Fibroblast of lung (primary cell): ENCODE data around the gene ITCH. TPM values are rescaled to one million over a fixed set of nuclear protein-coding genes. Genes with fewer than 3 reads are reported as not detected.

Experiments used
- DNase-seq, 2 donors: peaks; one replicate each; pipeline versions ENCODE4 v3.0.0 to v3.0.0-alpha.2; 2010; ENCODE audit warnings: low read depth in 2 of 2
- H2AFZ ChIP-seq: 2 replicates; pipeline ENCODE4 v1.5.1; 2012; ENCODE audit warnings: low read length, control low read depth, inconsistent platforms
- H3K27ac ChIP-seq: 2 replicates; pipeline ENCODE4 v1.5.1; 2011; ENCODE audit warnings: low read length, control low read depth; ENCODE audit not compliant: insufficient read depth
- H3K27me3 ChIP-seq: 2 replicates; pipeline ENCODE4 v1.5.1; 2011; ENCODE audit warnings: mild to moderate bottlenecking, low read length; ENCODE audit not compliant: control insufficient read depth, insufficient read depth
- H3K36me3 ChIP-seq: 2 replicates; pipeline ENCODE4 v1.5.1; 2011; ENCODE audit warnings: low read length; ENCODE audit not compliant: control insufficient read depth, insufficient read depth
- H3K4me1 ChIP-seq: 2 replicates; pipeline ENCODE4 v1.5.1; 2011; ENCODE audit warnings: low read length; ENCODE audit not compliant: control insufficient read depth, insufficient read depth; ENCODE audit errors: extremely low read depth
- H3K4me2 ChIP-seq: 2 replicates; pipeline ENCODE4 v1.5.1; 2011; ENCODE audit warnings: low read length, control low read depth; ENCODE audit not compliant: insufficient read depth; ENCODE audit errors: extremely low read depth
- H3K4me3 ChIP-seq, 4 experiments: fragments of 200-600 bp in 1 of 4; sonication (generic) in 1 of 4; replicated peaks in 1 of 4; 2 replicates each; pipeline ENCODE4 v1.5.1; 2011 to 2016; ENCODE audit warnings: low read length in 4 of 4, low read depth in 3 of 4, mild to moderate bottlenecking in 3 of 4, control low read depth in 2 of 4, inconsistent platforms in 1 of 4, mixed read lengths in 1 of 4; ENCODE audit not compliant: insufficient read depth in 1 of 4; ENCODE audit errors: control extremely low read depth in 1 of 4
- H3K79me2 ChIP-seq: 2 replicates; pipeline ENCODE4 v1.5.1; 2012; ENCODE audit warnings: mild to moderate bottlenecking, low read length, inconsistent platforms; ENCODE audit not compliant: control insufficient read depth, insufficient read depth
- H3K9ac ChIP-seq: 2 replicates; pipeline ENCODE4 v1.5.1; 2011; ENCODE audit warnings: mild to moderate bottlenecking, low read length, control low read depth; ENCODE audit not compliant: insufficient read depth
- H3K9me3 ChIP-seq: 2 replicates; pipeline ENCODE4 v1.5.1; 2012; ENCODE audit warnings: low read depth, low read length; ENCODE audit not compliant: control insufficient read depth, insufficient read depth
- H4K20me1 ChIP-seq: 2 replicates; pipeline ENCODE4 v1.5.1; 2011; ENCODE audit warnings: low read length; ENCODE audit not compliant: control insufficient read depth, insufficient read depth; ENCODE audit errors: extremely low read depth
- CTCF ChIP-seq, 2 donors: IDR thresholded peaks in 1 of 2; conservative IDR thresholded peaks in 1 of 2; 1 replicate in 1 of 2; 2 replicates in 1 of 2; pipeline ENCODE4 v1.5.1; 2011 to 2012; ENCODE audit warnings: low read length in 2 of 2, control low read depth in 1 of 2, inconsistent platforms in 1 of 2, low read depth in 1 of 2, mild to moderate bottlenecking in 1 of 2
- EZH2 ChIP-seq: IDR thresholded peaks from 2 replicates; pipeline ENCODE4 v1.5.1; 2012; ENCODE audit warnings: low read length, control low read depth, mild to moderate bottlenecking; ENCODE audit errors: missing control alignments
- polyA plus RNA-seq, 2 donors: library from polyadenylated mRNA; depleted of rRNA in 1 of 2; stranded (reverse) in 1 of 2; unstranded in 1 of 2; fragments of >200 nt; gene quantifications; 2 replicates each; pipeline ENCODE4 v1.2.1, GENCODE V29; 2011 to 2012; ENCODE audit warnings: missing spikeins in 1 of 2
- total RNA-seq: library from RNA; depleted of rRNA; stranded (reverse); fragments of >200 nt; gene quantifications from 2 replicates; pipeline ENCODE4 v1.2.1, GENCODE V29; 2014

Gene ITCH
- total and polyA plus RNA-seq, 2 donors (not counting 1 experiment from before 2014, with no cell fraction given) = 25.0 to 77.6 TPM

GRCh38 chr20:34535301-34535840 lies 172.3 kb downstream of the ITCH start:
- TF ChIP-seq EZH2 (no peak), CTCF (conservative IDR thresholded peaks at IDR 0.05 in 1 of 2, IDR thresholded peaks at IDR 0.05 in 1 of 2; ENCODE audit: low read depth in 1 of 2, low read length in 2 of 2) (no peak)
- H3K27ac ChIP-seq = no peak overlapping the region
- H3K4me2 ChIP-seq = no peak overlapping the region
- no peaks in the 10 kb centered on the region for H3K4me1 ChIP-seq
- no peak overlapping the region for H2AFZ ChIP-seq
- DNase-seq = no peak
- peaks cover 16% of the 10 kb centered on the region for H3K79me2 ChIP-seq
- H4K20me1 ChIP-seq = no peaks in the 10 kb centered on the region
- no peaks in the 10 kb centered on the region for H3K9me3 ChIP-seq
- no peak overlapping the region for H3K4me3 ChIP-seq
- H3K27me3 ChIP-seq = no peaks in the 10 kb centered on the region
- H3K36me3 ChIP-seq = peaks cover 38% of the 10 kb centered on the region
- no peak overlapping the region for H3K9ac ChIP-seq

GRCh38 chr20:34535857-34536256 lies 172.8 kb downstream of the ITCH start:
- Histone ChIP-seq H2AFZ (no peak overlapping the region), H3K36me3 (peaks cover 40% of the 10 kb centered on the region), H3K4me2 (no peak overlapping the region), H4K20me1 (no peaks in the 10 kb centered on the region), H3K27me3 (no peaks in the 10 kb centered on the region), H3K4me3 (no peak overlapping the region), H3K79me2 (peaks cover 12% of the 10 kb centered on the region), H3K9ac (no peak overlapping the region), H3K9me3 (no peaks in the 10 kb centered on the region), H3K4me1 (no peaks in the 10 kb centered on the region), H3K27ac (no peak overlapping the region)
- TF ChIP-seq CTCF (conservative IDR thresholded peaks at IDR 0.05 in 1 of 2, IDR thresholded peaks at IDR 0.05 in 1 of 2; ENCODE audit: low read depth in 1 of 2, low read length in 2 of 2) (no peak), EZH2 (no peak)
- DNase-seq = no peak

GRCh38 chr20:34536798-34537394 lies 173.8 kb downstream of the ITCH start:
- no peak for TF ChIP-seq EZH2
- peak; percentile 11 to 36 for TF ChIP-seq CTCF (conservative IDR thresholded peaks at IDR 0.05 in 1 of 2, IDR thresholded peaks at IDR 0.05 in 1 of 2; ENCODE audit: low read depth in 1 of 2, low read length in 2 of 2)
- peak in 1 of 2 donors; percentile 25 for DNase-seq
- Histone ChIP-seq H4K20me1 (no peaks in the 10 kb centered on the region), H3K4me3 (no peak overlapping the region), H3K79me2 (peaks cover 7% of the 10 kb centered on the region), H3K4me2 (no peak overlapping the region), H3K36me3 (peaks cover 37% of the 10 kb centered on the region), H3K27me3 (no peaks in the 10 kb centered on the region), H3K27ac (no peak overlapping the region), H3K9ac (no peak overlapping the region), H2AFZ (no peak overlapping the region), H3K9me3 (no peaks in the 10 kb centered on the region), H3K4me1 (no peaks in the 10 kb centered on the region)
